ENCODE results near the gene TMEM240. TPM values are rescaled to one million over a fixed set of nuclear protein-coding genes. Genes with fewer than 3 reads are reported as not detected.

TMEM240 gene
- total and polyA plus RNA-seq, 2 donors (not counting 1 experiment from before 2014, with no cell fraction given): 0.28 to 1.8 TPM

DNA sequence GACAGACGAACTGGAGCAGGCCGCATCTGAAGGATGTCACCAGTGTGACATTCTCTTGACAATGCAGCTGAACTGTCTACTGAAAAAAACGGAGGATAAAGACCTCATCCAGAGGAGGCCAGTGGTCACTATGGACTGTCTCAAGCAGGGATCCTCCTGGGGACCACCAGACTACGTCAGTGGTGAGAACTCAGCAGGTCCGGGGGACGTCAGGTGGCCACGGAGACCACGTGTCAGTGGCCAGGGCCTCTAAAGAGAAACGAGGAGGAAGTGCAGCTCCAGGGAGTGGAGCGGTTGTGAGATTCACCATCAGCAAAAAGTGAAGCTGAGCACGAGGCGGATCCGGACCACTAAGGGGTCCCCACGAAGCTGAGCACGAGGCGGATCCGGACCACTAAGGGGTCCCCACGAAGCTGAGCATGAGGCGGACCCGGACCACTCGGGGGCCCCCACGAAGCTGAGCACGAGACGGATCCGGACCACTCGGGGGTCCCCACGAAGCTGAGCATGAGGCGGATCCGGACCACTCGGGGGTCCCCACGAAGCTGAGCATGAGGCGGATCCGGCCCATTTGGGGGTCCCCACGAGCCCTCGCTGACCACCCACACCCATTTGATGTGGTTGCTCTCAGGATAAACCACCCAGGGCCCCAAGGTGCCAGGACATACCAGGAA lies 13.5 kb upstream of the TMEM240 start:
- H3K9me3 Mint-ChIP-seq (ENCODE audit: insufficient read depth): no peaks in the 10 kb centered on the region

DNA sequence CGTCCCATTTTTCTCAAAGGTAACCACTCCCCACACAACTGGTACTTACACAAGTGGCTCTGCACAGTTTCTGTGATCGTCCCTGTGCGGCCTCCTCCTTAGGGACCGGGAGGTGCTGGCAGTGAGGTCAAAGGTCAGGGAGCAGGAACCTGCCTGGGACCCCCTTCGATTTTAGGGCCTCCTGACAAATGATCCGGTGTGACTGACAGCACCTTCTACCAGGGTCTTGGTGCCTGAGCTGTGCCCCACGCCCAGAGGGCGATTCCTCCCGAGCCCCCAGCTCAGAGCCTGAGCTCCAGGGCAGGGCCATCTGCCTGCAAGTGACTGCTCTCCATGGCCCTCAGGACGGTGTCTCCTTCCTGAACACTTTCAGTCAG lies 11.8 kb upstream of the TMEM240 start:
- POLR2A ChIA-PET: no interaction called here
- no peak overlapping the region for H3K4me2 ChIP-seq (replicated peaks; ENCODE audit: low read depth, low read length, poor library complexity, severe bottlenecking)
- no peak overlapping the region for H3K9ac ChIP-seq (ENCODE audit: low read length)
- H3K36me3 ChIP-seq (replicated peaks in 1 of 2; ENCODE audit: control extremely low read depth in 1 of 2, control insufficient read depth in 1 of 2, extremely low read depth in 1 of 2, insufficient read depth in 2 of 2, low read length in 1 of 2): peaks cover 0 to 4% of the 10 kb centered on the region in 2 experiments
- WGBS (ENCODE audit: insufficient coverage): 97% methylated on average over 9 of the region's 10 CpGs
- H3K27ac ChIP-seq (ENCODE audit: low read length in 2 of 2): no peak overlapping the region
- TF ChIP-seq, protein P1, sequence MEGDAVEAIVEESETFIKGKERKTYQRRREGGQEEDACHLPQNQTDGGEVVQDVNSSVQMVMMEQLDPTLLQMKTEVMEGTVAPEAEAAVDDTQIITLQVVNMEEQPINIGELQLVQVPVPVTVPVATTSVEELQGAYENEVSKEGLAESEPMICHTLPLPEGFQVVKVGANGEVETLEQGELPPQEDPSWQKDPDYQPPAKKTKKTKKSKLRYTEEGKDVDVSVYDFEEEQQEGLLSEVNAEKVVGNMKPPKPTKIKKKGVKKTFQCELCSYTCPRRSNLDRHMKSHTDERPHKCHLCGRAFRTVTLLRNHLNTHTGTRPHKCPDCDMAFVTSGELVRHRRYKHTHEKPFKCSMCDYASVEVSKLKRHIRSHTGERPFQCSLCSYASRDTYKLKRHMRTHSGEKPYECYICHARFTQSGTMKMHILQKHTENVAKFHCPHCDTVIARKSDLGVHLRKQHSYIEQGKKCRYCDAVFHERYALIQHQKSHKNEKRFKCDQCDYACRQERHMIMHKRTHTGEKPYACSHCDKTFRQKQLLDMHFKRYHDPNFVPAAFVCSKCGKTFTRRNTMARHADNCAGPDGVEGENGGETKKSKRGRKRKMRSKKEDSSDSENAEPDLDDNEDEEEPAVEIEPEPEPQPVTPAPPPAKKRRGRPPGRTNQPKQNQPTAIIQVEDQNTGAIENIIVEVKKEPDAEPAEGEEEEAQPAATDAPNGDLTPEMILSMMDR (IDR thresholded peaks at IDR 0.05): no peak
- DNase-seq (no peak), ATAC-seq (ENCODE audit: low read depth) (no peak)
- H3K27me3 ChIP-seq (replicated peaks in 1 of 4; ENCODE audit: control extremely low read depth in 1 of 4, control insufficient read depth in 3 of 4, insufficient read depth in 4 of 4, low read length in 3 of 4): no peaks in the 10 kb centered on the region
- H4K20me1 ChIP-seq (ENCODE audit: control insufficient read depth, insufficient read depth, low read length, poor library complexity, severe bottlenecking): peaks cover 42% of the 10 kb centered on the region
- H2AFZ ChIP-seq (ENCODE audit: insufficient read depth, low read depth, low read length, poor library complexity, severe bottlenecking): no peak overlapping the region
- CTCF ChIA-PET: no interaction called here
- no peaks in the 10 kb centered on the region for H3K9me3 Mint-ChIP-seq (ENCODE audit: insufficient read depth)
- peaks cover 29% of the 10 kb centered on the region for H3K79me2 ChIP-seq (ENCODE audit: control insufficient read depth, insufficient read depth, low read length)
- no peaks in the 10 kb centered on the region for H3K9me3 ChIP-seq (ENCODE audit: control extremely low read depth in 1 of 3, control insufficient read depth in 2 of 3, insufficient read depth in 1 of 3, low read length in 2 of 3)
- no peak overlapping the region for H3K4me3 Mint-ChIP-seq
- H3K4me3 ChIP-seq (ENCODE audit: control extremely low read depth in 1 of 5, extremely low read depth in 1 of 5, insufficient read depth in 1 of 5, low read depth in 2 of 5, low read length in 4 of 5): no peak overlapping the region
- H3K27ac Mint-ChIP-seq: no peak overlapping the region
- no peaks in the 10 kb centered on the region for H3K27me3 Mint-ChIP-seq
- H3K4me1 Mint-ChIP-seq: peaks cover 2% of the 10 kb centered on the region
- no peaks in the 10 kb centered on the region for H3K4me1 ChIP-seq (ENCODE audit: control insufficient read depth in 2 of 2, insufficient read depth in 2 of 2, low read length in 2 of 2)
- intact Hi-C loops (cut with micrococcal nuclease): no loop called here

More for the DNA sequence above, 13.5 kb upstream of the TMEM240 start:
- H3K4me2 ChIP-seq (replicated peaks; ENCODE audit: low read depth, low read length, poor library complexity, severe bottlenecking): no peak overlapping the region
- no peaks in the 10 kb centered on the region for H3K27me3 ChIP-seq (replicated peaks in 1 of 4; ENCODE audit: control extremely low read depth in 1 of 4, control insufficient read depth in 3 of 4, insufficient read depth in 4 of 4, low read length in 3 of 4)
- no peak overlapping the region for H3K4me3 ChIP-seq (ENCODE audit: control extremely low read depth in 1 of 5, extremely low read depth in 1 of 5, insufficient read depth in 1 of 5, low read depth in 2 of 5, low read length in 4 of 5)
- ChIA-PET CTCF (no interaction called here), POLR2A (interaction anchor here (0.7 kb wide), 1 partner anchor 13 kb away, joined by 3 read pairs; no protein-coding TSS in a partner anchor)
- H3K4me3 Mint-ChIP-seq: no peak overlapping the region
- H2AFZ ChIP-seq (ENCODE audit: insufficient read depth, low read depth, low read length, poor library complexity, severe bottlenecking): no peak overlapping the region
- H4K20me1 ChIP-seq (ENCODE audit: control insufficient read depth, insufficient read depth, low read length, poor library complexity, severe bottlenecking): peaks cover 48% of the 10 kb centered on the region
- peaks cover 2% of the 10 kb centered on the region for H3K4me1 Mint-ChIP-seq
- TF ChIP-seq, protein P1 (IDR thresholded peaks at IDR 0.05): no peak
- no peak for TF ChIP-seq EZH2 (IDR thresholded peaks at IDR 0.05; ENCODE audit: borderline replicate concordance, insufficient read depth, low read depth, low read length, poor library complexity, severe bottlenecking)
- H3K27ac ChIP-seq (ENCODE audit: low read length in 2 of 2): no peak overlapping the region
- intact Hi-C loops (cut with micrococcal nuclease): no loop called here
- DNase-seq: no peak
- no peaks in the 10 kb centered on the region for H3K4me1 ChIP-seq (ENCODE audit: control insufficient read depth in 2 of 2, insufficient read depth in 2 of 2, low read length in 2 of 2)
- H3K9me3 ChIP-seq (ENCODE audit: control extremely low read depth in 1 of 3, control insufficient read depth in 2 of 3, insufficient read depth in 1 of 3, low read length in 2 of 3): no peaks in the 10 kb centered on the region
- H3K36me3 ChIP-seq (replicated peaks in 1 of 2; ENCODE audit: control extremely low read depth in 1 of 2, control insufficient read depth in 1 of 2, extremely low read depth in 1 of 2, insufficient read depth in 2 of 2, low read length in 1 of 2): peaks cover 0 to 4% of the 10 kb centered on the region in 2 experiments
- no peak for ATAC-seq (ENCODE audit: low read depth)
- peaks cover 28% of the 10 kb centered on the region for H3K79me2 ChIP-seq (ENCODE audit: control insufficient read depth, insufficient read depth, low read length)
- H3K27me3 Mint-ChIP-seq: no peaks in the 10 kb centered on the region
- no peak overlapping the region for H3K9ac ChIP-seq (ENCODE audit: low read length)
- WGBS (ENCODE audit: insufficient coverage): 91% methylated on average over 35 of the region's 35 CpGs
- no peak overlapping the region for H3K27ac Mint-ChIP-seq
